ENCODE measurements around the gene TP73. TPM values are rescaled to one million over a fixed set of nuclear protein-coding genes. Genes with fewer than 3 reads are reported as not detected.

TP73 gene
- total RNA-seq, 1 experiment from 2014 or later, result 2.5 TPM

- DNase-seq (ENCODE audit: low read depth), result no peak
Observed at GRCh38 chr1:3727825-3728776, 75.8 kb downstream of the TP73 start.

- DNase-seq (ENCODE audit: low read depth), result no peak
Observed at GRCh38 chr1:3729594-3730542, 77.6 kb downstream of the TP73 start.

- DNase-seq (ENCODE audit: low read depth), result no peak
Observed at GRCh38 chr1:3730543-3731247, 78.4 kb downstream of the TP73 start.

GRCh38 chr1:3731583-3732433, 79.5 kb downstream of the TP73 start:
- DNase-seq (ENCODE audit: low read depth), result no peak

DNA sequence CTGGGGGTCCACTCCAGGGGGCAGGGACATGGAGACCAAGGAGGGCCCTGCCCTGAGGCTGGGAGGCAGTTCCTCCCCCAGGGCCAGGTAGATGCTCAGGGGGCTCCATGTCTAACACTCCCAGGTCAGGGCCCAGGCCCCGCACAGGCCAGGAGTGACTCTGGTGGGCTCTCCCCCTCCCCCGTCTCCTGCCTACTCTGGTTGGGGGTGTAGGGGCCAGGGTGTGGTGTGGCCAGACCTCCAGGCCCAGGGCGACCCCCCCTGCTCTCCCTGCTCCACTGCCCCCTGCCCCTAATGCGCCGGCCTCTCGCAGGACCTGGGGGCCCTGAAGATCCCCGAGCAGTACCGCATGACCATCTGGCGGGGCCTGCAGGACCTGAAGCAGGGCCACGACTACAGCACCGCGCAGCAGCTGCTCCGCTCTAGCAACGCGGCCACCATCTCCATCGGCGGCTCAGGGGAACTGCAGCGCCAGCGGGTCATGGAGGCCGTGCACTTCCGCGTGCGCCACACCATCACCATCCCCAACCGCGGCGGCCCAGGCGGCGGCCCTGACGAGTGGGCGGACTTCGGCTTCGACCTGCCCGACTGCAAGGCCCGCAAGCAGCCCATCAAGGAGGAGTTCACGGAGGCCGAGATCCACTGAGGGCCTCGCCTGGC, 80.2 kb downstream of the TP73 start:
- no peak for DNase-seq (ENCODE audit: low read depth)

- DNase-seq (ENCODE audit: low read depth), result no peak
Observed at GRCh38 chr1:3733094-3733882, 81.0 kb downstream of the TP73 start.

GRCh38 chr1:3733883-3734589, 81.7 kb downstream of the TP73 start:
- DNase-seq (ENCODE audit: low read depth), result no peak

- no peak for DNase-seq (ENCODE audit: low read depth)
Observed at GRCh38 chr1:3734602-3735001, 82.3 kb downstream of the TP73 start.

DNA sequence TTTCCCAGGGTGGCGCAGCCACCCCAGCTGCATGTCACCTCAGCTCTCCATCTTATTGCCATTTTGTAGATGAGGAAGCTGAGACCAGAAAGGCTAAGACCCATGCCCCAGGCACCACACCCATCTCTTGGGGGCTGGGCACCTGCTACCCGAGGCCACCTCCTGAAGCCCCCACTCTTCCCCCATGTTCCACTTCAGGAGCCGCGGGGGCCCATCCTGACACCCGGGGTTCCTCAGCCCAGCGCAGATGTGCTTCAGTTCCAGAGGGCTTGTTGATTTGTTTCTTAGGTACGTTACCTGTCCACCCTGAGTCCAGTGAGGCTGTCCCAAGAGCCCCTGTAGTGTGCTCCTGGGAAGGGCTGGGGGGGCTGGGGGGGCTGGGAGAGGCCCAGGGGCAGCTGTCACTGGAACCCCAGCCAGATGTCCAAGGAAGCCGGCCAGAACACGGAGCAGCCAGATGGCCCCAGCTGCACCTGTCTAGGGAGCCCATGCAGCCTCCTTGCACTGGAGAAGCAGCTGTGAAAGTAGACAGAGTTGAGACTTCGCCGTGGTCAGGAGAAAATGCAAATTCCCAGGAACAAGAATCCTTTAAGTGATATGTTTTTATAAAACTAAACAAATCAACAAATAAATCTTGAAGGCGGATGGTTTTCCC, 82.8 kb downstream of the TP73 start:
- no peak for DNase-seq (ENCODE audit: low read depth)

DNA sequence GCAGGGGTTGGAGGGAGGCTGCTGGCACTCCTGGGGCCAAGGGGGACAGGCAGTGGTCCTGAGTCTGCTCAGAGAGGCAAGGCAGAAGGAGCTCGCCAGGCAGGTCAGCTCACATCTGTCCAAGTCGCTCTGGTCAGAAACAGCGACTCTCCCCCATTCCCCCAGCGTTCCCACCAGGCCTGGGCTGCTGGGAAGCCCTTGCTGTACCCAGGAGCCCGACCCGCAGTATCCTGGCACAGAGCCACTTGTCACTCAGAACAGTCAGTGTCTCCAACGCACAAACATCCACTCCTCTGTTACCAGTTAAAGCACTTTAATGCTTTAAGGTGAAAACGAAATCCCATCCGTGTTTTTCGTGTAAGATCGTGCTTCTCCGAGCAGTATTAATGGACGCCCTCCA, 83.4 kb downstream of the TP73 start:
- DNase-seq (ENCODE audit: low read depth), result no peak

- DNase-seq (ENCODE audit: low read depth), result no peak
Observed at GRCh38 chr1:3736131-3736561, 83.8 kb downstream of the TP73 start.

DNA sequence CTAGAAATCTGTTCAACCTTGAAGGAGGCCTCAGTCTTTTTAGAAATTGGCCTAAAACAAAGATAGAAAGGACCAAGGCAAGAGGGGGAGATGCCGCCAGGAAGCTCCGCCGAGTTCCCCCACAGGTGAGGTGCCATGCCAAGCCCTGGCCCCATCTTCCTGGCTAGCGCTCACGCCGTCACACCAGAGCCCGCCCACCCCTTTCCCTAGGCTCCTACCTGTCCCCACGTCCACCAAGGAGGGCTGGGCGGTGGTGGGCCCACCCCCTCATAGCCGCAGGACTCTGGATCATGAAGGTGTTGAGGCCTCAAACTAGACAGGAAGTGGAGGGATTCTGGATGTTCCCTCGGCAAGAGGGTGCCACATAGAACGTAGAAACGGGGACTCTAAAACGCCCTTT, 84.4 kb downstream of the TP73 start:
- DNase-seq (ENCODE audit: low read depth), result no peak

- DNase-seq (ENCODE audit: low read depth), result no peak
Observed at GRCh38 chr1:3738943-3739342, 86.6 kb downstream of the TP73 start.

GRCh38 chr1:3740042-3740441, 87.7 kb downstream of the TP73 start:
- no peak for DNase-seq (ENCODE audit: low read depth)

DNA sequence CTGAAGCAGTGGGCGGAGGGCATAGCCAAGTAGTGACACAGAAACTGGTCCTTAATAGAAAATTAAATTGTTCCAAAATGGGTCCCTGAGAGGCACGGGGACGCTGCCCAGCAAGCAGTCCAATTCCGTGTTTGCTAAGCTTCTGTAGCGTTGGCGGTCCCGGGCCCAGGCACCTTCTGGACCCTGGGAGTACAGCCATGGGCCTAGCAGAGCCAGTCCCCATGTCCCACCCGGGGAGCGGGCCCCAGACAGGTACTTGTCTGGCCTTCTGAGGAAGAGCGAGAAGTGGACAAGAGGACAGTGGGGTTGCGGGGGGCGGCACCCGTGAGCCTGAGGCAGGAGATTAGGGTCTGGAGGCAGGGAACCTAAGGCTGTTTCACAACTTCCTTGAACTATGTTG, 88.4 kb downstream of the TP73 start:
- no peak for DNase-seq (ENCODE audit: low read depth)

DNA sequence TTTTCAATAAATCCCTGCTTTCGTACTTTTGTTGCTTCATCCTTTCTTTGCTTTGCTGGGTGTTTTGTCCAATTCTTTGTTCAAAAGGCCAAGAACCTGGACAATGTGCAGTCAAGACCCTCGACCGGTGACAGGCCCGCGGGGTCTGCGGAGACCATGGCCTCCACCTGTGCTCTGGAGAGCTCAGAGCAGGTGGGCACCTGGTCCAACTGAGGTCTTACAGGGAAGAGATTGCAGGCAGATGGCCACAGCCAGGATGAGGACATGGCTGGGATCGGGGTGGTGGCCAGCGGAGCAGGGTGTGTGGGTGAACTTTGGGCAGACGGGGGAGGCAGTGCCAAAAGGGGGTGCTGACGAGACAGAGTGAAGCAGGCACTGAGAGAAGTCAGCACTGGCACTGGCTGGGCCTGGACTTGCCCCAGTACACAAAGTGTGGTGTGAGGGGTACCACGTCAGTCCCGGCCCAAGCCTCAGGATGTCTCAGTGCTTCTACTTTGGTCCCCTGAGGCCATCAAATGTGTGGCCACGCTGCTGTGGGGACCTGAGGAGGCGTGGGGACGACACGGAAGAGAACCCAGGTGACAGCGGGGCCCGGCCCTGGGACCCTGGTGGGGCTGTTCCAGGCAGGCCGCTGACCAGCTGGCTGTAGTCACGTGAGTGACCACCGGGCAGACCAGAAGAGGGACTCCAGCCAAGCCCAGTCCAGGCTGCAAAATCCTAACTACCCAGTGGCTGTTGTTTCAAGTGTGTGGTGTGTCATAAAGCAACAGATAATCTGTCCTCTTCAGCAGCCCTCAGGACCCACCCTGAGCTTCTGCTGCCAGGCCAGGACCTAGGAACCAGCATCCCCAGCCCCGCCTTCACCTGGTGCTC, 89.5 kb downstream of the TP73 start:
- DNase-seq (ENCODE audit: low read depth), result no peak

Data from Daoy (cell line).